GM21723 (cell line): Measurements from ENCODE around the gene CDCA5.
"Not testable (repeated sequence)": the region's sequence is repeated elsewhere in the genome, so short reads cannot be mapped to it uniquely, and the experiment has no call there.

Experiments used
- ATAC-seq: cut with Tn5 transposase; IDR thresholded peaks from one replicate; pipeline ENCODE4 v1.9.1; 2021; ENCODE audit warnings: mild to moderate bottlenecking, moderate library complexity; ENCODE audit not compliant: unreplicated experiment

The CDCA5 gene

DNA sequence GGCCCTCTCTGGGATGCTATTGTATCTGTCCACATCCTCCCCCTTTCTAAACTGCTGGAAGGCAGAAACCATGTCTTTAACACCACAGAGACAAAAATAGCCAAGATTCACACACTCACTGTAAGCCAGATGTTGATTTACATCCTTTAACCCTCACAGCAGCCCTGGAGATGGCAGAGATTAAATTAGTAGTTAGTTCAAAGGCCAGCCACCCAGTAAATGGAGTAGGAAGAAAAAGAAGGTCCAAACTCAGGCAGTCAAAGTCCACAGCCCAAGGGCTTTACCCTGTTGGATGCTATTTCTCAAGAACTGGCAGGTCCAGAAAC, 35.8 kb upstream of the CDCA5 start:
- no peak for ATAC-seq

DNA sequence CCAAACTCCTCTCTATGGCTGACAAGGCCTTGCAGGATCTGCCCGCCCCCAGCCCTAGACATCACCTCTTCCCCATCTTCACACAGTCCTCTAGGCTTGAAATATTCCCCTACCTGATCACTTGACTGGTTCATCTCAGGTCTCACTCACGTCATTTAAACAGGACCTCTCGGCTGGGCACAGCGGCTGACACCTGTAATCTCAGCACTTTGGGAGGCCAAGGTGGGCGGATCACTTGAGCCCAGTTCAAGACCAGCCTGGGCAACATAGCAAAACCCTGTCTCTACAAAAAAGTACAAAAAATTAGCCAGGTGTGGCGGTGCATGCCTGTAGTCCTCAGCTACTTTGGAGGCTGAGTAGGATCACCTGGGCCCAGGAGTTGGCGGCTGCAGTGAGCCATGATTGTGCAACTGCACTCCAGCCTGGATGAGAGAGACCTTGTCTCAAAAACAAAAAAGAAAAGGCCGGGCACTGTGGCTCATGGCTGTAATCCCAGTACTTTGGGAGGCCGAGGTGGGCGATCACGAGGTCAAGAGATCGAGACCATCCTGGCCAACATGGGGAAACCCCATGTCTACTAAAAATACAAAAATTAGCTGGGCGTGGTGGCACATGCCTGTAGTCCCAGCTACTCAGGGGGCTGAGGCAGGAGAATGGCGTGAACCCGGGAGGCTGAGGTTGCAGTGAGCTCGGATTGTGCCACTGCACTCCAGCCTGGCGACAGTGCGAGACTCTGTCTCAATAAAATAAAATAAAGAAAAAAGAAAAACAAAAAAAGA, 35.2 kb upstream of the CDCA5 start:
- not testable (repeated sequence) for ATAC-seq

DNA sequence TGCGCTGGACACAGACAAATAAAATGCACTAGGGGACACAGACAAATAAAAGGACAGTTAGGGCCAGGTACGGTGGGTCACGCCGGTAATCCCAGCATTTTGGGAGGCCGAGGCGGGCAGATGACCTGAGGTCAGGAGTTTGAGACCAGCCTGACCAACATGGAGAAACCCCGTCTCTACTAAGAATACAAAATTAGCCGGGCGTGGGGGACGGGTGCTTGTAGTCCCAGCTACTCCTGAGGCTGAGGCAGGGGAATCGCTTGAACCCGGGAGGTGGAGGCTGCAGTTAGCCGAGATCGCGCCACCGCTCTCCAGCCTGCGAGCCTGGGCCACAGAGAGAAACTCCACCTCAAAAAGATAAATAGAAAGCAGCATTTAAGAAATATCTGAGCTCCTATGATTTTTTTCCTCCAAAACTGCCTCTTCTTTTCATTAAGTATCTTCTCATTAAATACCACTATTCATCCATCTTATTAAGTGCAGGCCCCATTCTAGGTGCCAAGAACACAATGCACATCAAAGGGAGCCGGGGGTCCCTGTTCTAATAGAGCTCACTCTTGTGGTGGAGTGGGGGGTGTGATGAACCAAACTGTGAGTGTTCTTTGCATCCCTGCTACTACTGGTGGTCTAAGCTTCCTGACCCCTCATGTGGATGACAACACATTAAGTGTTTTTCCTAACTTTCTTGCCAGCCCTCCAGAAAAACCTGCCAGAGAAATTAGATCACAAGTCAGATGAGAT, 34.4 kb upstream of the CDCA5 start:
- ATAC-seq, result no peak

DNA sequence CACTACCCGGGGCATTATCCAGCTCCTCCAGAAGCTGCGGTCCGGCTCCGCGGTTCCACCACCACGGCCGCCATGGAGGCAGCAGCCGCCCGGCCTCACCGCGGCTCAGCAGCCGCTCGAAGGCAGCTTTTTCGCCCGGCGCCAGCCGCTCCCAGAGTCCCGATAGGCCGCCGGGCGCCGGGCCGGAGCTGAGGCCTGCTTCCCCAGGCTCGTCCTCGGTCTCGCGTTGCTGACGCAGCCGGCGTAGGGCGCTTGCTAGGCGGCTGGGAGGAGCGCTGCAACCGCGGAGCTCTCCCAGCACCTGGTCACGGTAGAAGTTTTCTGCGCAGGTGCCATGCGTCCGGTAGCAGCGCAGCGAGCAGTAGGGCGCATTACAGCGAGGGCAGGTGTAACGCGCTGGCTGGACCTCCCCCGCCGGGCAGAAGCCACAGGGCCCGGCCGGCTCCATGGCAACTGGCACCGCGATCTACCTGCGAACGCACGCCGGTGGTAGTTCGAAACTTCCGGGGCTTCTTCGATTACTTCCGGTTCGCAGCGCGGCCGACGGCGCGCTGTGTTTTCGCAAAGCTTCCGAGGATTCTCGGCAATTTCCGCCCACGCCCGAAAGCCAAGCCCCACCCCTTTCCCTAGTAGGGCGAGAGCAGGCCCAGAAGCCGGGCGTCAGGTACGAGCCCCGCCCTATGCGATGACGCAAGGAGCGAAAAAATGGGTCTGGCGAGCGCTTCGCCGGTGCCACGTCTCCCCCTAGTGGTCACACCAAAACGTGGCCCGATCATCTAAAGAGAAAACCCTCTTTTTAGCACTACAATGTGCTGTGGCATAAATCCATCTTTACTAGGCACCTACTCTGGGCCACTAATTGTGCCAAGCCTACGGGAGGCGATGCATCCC, 33.6 kb upstream of the CDCA5 start, which contains the start of gene ZNHIT2:
TSS of gene ZNHIT2 (minus strand) at position 496 of the 891 bp plus-strand sequence. CDS start at position 448, 48 bp downstream.
- ATAC-seq, result peak; percentile 54

- peak; percentile 0 for ATAC-seq
Observed at GRCh38 chr11:65116370-65117205, 32.7 kb upstream of the CDCA5 start.

DNA sequence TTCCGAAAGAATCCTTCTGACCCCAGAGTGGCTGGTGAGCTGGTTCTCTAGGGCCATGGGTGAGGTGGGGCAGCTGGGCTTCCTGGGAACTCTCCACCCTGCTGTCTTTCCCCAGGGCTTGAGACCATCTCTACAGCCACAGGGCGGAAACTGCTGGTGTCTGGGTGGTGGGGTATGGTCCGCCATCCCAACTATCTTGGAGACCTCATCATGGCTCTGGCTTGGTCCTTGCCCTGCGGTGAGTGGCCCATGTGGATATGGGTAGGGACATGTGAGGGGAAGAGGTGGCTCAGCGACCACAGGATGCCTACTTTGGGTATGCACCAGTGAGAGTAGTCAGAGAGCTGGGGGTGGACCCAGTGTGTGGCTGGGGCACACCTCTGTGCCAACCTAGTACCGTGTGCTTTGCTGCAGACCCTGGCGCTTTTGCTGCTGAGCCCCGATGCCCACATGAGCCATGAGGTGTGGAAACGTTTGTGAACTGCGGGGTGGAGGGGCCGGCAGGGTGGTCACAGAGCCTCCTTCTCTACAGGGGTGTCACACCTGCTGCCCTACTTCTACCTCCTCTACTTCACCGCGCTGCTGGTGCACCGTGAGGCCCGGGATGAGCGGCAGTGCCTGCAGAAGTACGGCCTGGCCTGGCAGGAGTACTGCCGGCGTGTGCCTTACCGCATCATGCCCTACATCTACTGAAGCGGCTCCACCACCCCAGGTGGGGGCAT, 31.7 kb upstream of the CDCA5 start:
- no peak for ATAC-seq

- ATAC-seq, result no peak
Observed at GRCh38 chr11:65114538-65115171, 30.8 kb upstream of the CDCA5 start.

DNA sequence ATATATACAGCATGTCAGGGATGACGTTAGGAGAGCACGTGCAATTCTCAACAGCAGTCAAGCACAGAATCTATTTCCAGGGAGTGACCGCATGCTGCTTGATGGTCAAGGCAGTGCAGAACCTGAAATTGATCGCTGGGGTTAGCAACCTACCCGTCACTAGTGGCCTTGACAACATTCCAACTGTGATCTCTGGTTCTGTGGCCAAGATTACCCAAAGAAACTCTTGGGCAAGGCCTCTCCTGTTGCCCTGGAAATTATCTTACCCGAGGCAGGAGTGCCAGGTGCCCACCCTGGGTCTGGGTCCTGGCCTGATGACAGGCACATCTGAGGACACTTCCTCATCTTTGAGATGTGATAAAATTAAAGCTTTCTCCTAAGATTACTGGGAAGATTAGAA, 30.0 kb upstream of the CDCA5 start:
- ATAC-seq, result no peak

- no peak for ATAC-seq
Observed at GRCh38 chr11:65113361-65113756, 29.5 kb upstream of the CDCA5 start.

- ATAC-seq, result peak; percentile 38
Observed at GRCh38 chr11:65112546-65113360, 28.9 kb upstream of the CDCA5 start.

DNA sequence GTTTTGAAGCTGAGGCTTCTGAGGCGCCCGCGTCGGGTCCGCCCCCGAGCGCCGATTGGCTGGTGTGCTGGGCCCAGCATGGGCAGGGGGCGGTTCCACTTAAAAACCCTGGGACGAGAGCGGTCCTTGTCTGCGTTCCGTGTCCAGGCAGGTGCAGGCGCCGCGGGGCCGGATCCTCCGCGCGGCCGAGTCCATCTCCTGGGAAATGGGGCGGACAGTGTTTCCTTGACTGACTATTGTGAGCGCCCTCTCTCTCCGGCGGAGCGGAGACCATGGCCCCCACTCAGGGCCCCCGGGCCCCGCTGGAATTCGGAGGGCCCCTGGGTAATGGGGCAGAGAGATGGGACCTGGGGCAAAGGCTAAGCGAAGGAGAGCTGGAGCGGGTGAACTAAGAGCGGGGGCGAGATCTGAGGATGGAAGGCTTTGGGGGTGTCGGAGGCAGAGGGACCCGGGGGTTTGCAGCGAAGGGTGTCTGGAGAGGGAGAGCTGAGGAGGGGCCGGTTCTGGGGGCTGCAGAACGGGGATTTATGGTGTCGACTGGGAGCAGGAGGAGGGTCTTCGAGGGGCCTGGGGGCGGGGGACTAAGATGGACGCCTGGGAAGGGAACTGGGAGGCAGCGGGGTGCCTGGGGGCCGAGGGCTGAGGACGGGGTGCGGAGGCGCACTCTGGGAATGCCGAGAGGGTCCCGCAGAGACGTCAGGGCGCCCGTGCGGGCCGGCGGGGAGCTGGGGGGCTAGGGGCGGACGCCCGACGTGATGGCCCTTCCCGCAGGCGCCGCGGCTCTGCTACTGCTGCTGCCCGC, 28.1 kb upstream of the CDCA5 start, which contains the start of gene TM7SF2:
TSS of gene TM7SF2 (plus strand) at position 129 of the 802 bp plus-strand sequence. CDS start at position 273, 144 bp downstream.
- peak; percentile 57 for ATAC-seq

GRCh38 chr11:65111159-65111743, 27.4 kb upstream of the CDCA5 start:
- no peak for ATAC-seq

DNA sequence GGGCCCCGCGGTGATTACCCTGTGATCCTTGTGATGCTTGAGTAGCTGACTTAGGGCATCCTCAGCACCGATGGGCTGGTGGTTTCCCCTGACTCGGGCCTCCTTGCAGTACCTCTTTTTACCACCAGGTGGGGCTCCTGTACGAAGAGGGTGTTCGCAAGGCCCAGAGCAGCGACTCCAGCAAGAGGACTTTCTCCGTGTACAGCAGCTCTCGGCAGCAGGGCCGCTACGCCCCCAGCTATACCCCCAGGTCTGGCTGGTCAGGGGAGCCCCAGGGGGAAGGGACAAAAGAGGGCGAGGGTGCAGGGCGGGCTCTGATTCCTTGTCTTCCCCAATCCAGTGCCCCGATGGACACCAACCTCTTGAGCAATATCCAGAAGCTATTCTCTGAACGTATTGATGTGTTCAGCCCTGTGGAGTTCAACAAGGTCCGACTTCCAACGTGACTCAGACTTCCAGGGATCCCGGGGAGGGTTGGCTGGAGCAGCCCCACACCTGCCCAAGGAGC, 26.6 kb upstream of the CDCA5 start:
- ATAC-seq, result peak; percentile 32

- ATAC-seq, result no peak
Observed at GRCh38 chr11:65109231-65110198, 25.7 kb upstream of the CDCA5 start.

DNA sequence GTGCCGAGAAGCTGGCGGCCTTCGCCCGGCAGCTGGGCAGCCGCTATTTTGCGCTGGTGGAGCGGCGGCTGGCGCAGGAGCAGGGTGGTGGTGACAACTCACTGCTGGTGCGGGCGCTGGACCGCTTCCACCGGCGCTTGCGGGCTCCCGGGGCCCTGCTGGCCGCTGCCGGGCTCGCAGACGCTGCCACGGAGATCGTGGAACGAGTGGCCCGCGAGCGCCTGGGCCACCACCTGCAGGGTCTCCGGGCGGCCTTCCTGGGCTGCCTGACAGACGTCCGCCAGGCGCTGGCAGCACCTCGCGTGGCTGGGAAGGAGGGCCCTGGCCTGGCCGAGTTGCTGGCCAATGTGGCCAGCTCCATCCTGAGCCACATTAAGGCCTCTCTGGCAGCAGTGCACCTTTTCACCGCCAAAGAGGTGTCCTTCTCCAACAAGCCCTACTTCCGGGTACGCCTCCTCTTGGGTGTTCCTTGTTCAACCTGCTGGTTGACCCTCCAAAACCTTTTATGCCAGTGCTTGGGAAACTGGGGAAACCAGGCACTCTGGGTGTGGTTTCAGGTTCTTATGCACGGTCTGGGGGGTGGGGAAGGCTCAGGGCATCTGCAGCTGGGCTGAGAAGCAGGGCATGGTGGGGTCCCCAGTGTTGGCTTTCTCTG, 24.8 kb upstream of the CDCA5 start:
- ATAC-seq, result no peak
